ENCODE results near the gene OTUB2.

DNA sequence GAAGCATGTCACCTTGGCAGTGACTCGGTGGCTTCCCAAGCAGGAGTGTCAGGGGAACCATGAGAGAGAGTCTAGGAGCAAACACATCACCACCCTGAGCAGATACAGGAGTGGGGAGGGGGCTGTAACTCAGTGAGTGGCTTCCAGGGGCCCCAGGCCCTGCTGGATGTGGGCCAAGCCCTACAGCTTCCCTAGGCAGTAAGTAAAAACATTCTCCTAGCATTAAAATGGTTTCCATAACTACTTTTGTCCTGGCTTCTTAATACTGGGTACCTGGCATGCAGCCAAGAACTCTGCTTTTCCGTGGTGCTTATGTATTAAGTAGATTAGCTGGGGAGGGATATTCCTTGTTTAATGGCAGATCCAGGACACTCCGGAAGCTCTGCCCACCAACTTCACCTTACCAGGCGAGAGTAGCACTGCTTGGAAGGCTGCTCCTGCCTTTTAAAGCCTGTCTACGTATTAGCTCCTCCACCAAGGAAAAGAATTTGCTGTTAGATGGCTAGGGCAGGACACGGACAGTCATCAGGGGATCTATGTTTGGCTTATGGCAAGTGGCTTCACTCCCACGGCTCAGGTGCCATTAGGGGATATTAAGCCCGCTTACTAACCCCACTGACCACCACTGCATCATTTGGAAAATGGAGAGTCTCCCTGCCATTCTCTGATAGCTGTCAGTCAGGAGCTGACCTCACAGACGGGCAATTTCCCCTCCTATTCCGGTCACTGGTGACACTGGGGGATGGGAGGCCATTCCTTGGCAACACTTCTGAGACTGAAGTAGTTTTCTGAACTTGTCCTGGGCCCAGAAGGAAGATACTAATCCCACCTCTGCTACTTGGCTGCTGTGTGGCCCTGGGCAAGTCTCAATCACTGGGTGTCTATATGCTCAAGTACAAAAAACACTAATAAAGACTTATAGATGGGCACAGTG lies 22.8 kb downstream of the OTUB2 start:
- TF ChIP-seq GATA2 (IDR thresholded peaks at IDR 0.05; ENCODE audit: low read depth, low read length) (no peak), GATA3 (IDR thresholded peaks at IDR 0.05; ENCODE audit: low read depth, low read length) (no peak)

All from SH-SY5Y (cell line).